Stimulated activated CD4-positive, alpha-beta T cell treated with anti-CD3 and anti-CD28 coated beads, Interleukin-4, amount 100 ng/mL, for 4 hours (primary cell): ENCODE data around the gene MOB3B.

Experiments used
- DNase-seq, 2 experiments: peaks; one replicate each; pipeline ENCODE4 v3.0.0-alpha.2; 2020

The MOB3B gene

GRCh38 chr9:27331393-27331792 lies 198.2 kb downstream of the MOB3B start:
- no peak for DNase-seq

- no peak for DNase-seq
Observed at GRCh38 chr9:27329291-27329690, 200.3 kb downstream of the MOB3B start.

GRCh38 chr9:27328483-27328882 lies 201.1 kb downstream of the MOB3B start:
- no peak for DNase-seq

- no peak for DNase-seq
Observed at GRCh38 chr9:27311184-27311583, 218.4 kb downstream of the MOB3B start.

GRCh38 chr9:27310582-27310981 lies 219.0 kb downstream of the MOB3B start:
- no peak for DNase-seq

GRCh38 chr9:27308691-27309390 lies 220.8 kb downstream of the MOB3B start:
- no peak for DNase-seq

- DNase-seq, result no peak
Observed at GRCh38 chr9:27304521-27304920, 225.1 kb downstream of the MOB3B start.

GRCh38 chr9:27303219-27303618 lies 226.4 kb downstream of the MOB3B start:
- no peak for DNase-seq

GRCh38 chr9:27297050-27297449 lies 232.6 kb downstream of the MOB3B start, which contains the start of gene EQTN:
TSS of gene EQTN (minus strand) at chr9:27297150. CDS start at chr9:27297055, 95 bp downstream.
- no peak for DNase-seq

GRCh38 chr9:27293996-27294395 lies 235.6 kb downstream of the MOB3B start:
- no peak for DNase-seq

GRCh38 chr9:27292659-27293405 lies 236.8 kb downstream of the MOB3B start:
- no peak for DNase-seq

GRCh38 chr9:27291292-27291691 lies 238.3 kb downstream of the MOB3B start:
- no peak for DNase-seq

- DNase-seq, result no peak
Observed at GRCh38 chr9:27282269-27282668, 247.3 kb downstream of the MOB3B start.

GRCh38 chr9:27280860-27281259 lies 248.8 kb downstream of the MOB3B start:
- no peak for DNase-seq

- DNase-seq, result no peak
Observed at GRCh38 chr9:27280249-27280648, 249.4 kb downstream of the MOB3B start.

- no peak for DNase-seq
Observed at GRCh38 chr9:27279611-27280010, 250.0 kb downstream of the MOB3B start.

- no peak for DNase-seq
Observed at GRCh38 chr9:27278374-27278773, 251.2 kb downstream of the MOB3B start.

- DNase-seq, result no peak
Observed at GRCh38 chr9:27276193-27277030, 253.2 kb downstream of the MOB3B start.
